ENCODE data around the gene NTM.

GRCh38 chr11:132048040-132048439, 677.6 kb downstream of the NTM start:
- no peak for TF ChIP-seq SRF (IDR thresholded peaks at IDR 0.05; ENCODE audit: low read depth, low read length)
- no peak for TF ChIP-seq EP300 (IDR thresholded peaks at IDR 0.05; ENCODE audit: borderline replicate concordance in 1 of 2, low read depth in 2 of 2, low read length in 2 of 2)
- no peak for TF ChIP-seq CTCF (IDR thresholded peaks at IDR 0.05; ENCODE audit: control extremely low read depth in 1 of 3, insufficient read depth in 1 of 3, low read depth in 1 of 3, low read length in 3 of 3)
- no peak for TF ChIP-seq POLR2A (IDR thresholded peaks at IDR 0.05; ENCODE audit: control extremely low read depth in 1 of 2, low read depth in 2 of 2, low read length in 2 of 2)
- no peak for TF ChIP-seq KDM5A (IDR thresholded peaks at IDR 0.05; ENCODE audit: low read length)
- no peak for TF ChIP-seq MAFK (IDR thresholded peaks at IDR 0.05; ENCODE audit: low read depth, low read length)
- no peak for TF ChIP-seq EZH2 (IDR thresholded peaks at IDR 0.05; ENCODE audit: low read depth, low read length, severe bottlenecking)
- TF ChIP-seq GABPA (IDR thresholded peaks at IDR 0.05; ENCODE audit: borderline replicate concordance, insufficient read depth, low read length), result no peak
- TF ChIP-seq USF2 (IDR thresholded peaks at IDR 0.05; ENCODE audit: low read length), result no peak
- TF ChIP-seq EGR1 (IDR thresholded peaks at IDR 0.05; ENCODE audit: borderline replicate concordance, low read depth, low read length), result no peak
- TF ChIP-seq JUND (IDR thresholded peaks at IDR 0.05; ENCODE audit: low read length), result no peak
- no peak for TF ChIP-seq CHD2 (IDR thresholded peaks at IDR 0.05; ENCODE audit: low read length)
